Measurements from ENCODE around the gene PRPF8.
"Not testable (repeated sequence)": the region's sequence is repeated elsewhere in the genome, so short reads cannot be mapped to it uniquely, and the experiment has no call there.

PRPF8 gene

GRCh38 chr17:1684378-1685189, at the start of gene PRPF8:
PRPF8 (minus strand) TSS chr17:1684867; CDS start chr17:1684571, 296 bp downstream.
- peak; percentile 100 for DNase-seq

GRCh38 chr17:1733759-1734158, 49.1 kb upstream of the PRPF8 start:
- no peak for DNase-seq

GRCh38 chr17:1732833-1733321, 48.2 kb upstream of the PRPF8 start:
- DNase-seq = peak; percentile 57

GRCh38 chr17:1732241-1732832, 47.7 kb upstream of the PRPF8 start:
- no peak for DNase-seq

GRCh38 chr17:1731194-1731506, 46.5 kb upstream of the PRPF8 start:
- no peak for DNase-seq

GRCh38 chr17:1730326-1731193, 45.9 kb upstream of the PRPF8 start:
- no peak for DNase-seq

GRCh38 chr17:1729966-1730325, 45.3 kb upstream of the PRPF8 start:
- DNase-seq = no peak

GRCh38 chr17:1727876-1728630, 43.4 kb upstream of the PRPF8 start:
- DNase-seq = no peak

- no peak for DNase-seq
These were observed 42.7 kb upstream of the PRPF8 start for GRCh38 chr17:1727258-1727789.

- DNase-seq = no peak
These were observed 42.1 kb upstream of the PRPF8 start for GRCh38 chr17:1726626-1727257.

- DNase-seq = no peak
These were observed 41.2 kb upstream of the PRPF8 start for GRCh38 chr17:1725642-1726511.

- peak; percentile 38 for DNase-seq
These were observed 40.4 kb upstream of the PRPF8 start for GRCh38 chr17:1724869-1725641.

GRCh38 chr17:1724351-1724868, 39.7 kb upstream of the PRPF8 start, which contains the start of gene WDR81:
WDR81 (plus strand) TSS chr17:1724704; CDS start chr17:1724960, 256 bp downstream.
- peak; percentile 95 for DNase-seq

GRCh38 chr17:1722022-1722421, 37.4 kb upstream of the PRPF8 start:
- not testable (repeated sequence) for DNase-seq

- peak; percentile 69 for DNase-seq
These were observed 36.3 kb upstream of the PRPF8 start for GRCh38 chr17:1720856-1721386.

- DNase-seq = no peak
These were observed 33.9 kb upstream of the PRPF8 start for GRCh38 chr17:1718362-1719165.

GRCh38 chr17:1716912-1717695, 32.4 kb upstream of the PRPF8 start:
- DNase-seq = peak; percentile 100

Data from NCI-H2171 (cell line).